ENCODE data around the gene KRT2. TPM values are rescaled to one million over a fixed set of nuclear protein-coding genes. Genes with fewer than 3 reads are reported as not detected.

Gene KRT2
- total and polyA plus RNA-seq, 9 of the 15 experiments (the other 6 are each of a cell fraction or from before 2014, with no cell fraction given), result 0.03 to 0.69 (median 0.07) TPM; not detected in 2

- TF ChIP-seq ETS1 (conservative IDR thresholded peaks at IDR 0.05; ENCODE audit: control insufficient read depth, low read depth, low read length) (no peak), BCOR (IDR thresholded peaks at IDR 0.05) (no peak), EHMT2 (IDR thresholded peaks at IDR 0.05) (no peak), KLF1 (tag; IDR thresholded peaks at IDR 0.05) (no peak), FOXJ2 (tag; IDR thresholded peaks at IDR 0.05) (no peak), NR2C2 (CRISPR knock-in tag; IDR thresholded peaks at IDR 0.05) (no peak), NR2C2 (tag; IDR thresholded peaks at IDR 0.05) (no peak), ASH1L (IDR thresholded peaks at IDR 0.05; ENCODE audit: borderline replicate concordance, low read depth, partially characterized antibody) (no peak), LCOR (CRISPR knock-in tag; IDR thresholded peaks at IDR 0.05) (no peak), TFAP4 (CRISPR knock-in tag; IDR thresholded peaks at IDR 0.05; ENCODE audit: borderline replicate concordance) (no peak), ZNF140 (CRISPR knock-in tag; IDR thresholded peaks at IDR 0.05) (no peak), ZNF407 (IDR thresholded peaks at IDR 0.05; ENCODE audit: low read depth) (no peak), ZNF395 (CRISPR knock-in tag; IDR thresholded peaks at IDR 0.05) (0 out of 2 replicates have a peak, but pooled peaks have one; percentile 3), ZNF436 (CRISPR knock-in tag; IDR thresholded peaks at IDR 0.05) (no peak)
- TF ChIP-seq, protein P1, sequence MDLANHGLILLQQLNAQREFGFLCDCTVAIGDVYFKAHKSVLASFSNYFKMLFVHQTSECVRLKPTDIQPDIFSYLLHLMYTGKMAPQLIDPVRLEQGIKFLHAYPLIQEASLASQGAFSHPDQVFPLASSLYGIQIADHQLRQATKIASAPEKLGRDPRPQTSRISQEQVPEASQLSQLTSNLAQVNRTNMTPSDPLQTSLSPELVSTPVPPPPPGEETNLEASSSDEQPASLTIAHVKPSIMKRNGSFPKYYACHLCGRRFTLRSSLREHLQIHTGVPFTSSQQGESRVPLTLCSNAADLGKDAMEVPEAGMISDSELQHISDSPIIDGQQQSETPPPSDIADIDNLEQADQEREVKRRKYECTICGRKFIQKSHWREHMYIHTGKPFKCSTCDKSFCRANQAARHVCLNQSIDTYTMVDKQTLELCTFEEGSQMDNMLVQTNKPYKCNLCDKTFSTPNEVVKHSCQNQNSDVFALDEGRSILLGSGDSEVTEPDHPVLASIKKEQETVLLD (IDR thresholded peaks at IDR 0.05), result no peak
These were observed 9.0 kb upstream of the KRT2 start (continued) for GRCh38 chr12:52660934-52661499.

Measured in K562 (cell line).